Right lobe of liver (tissue), 4 donors: Measurements from ENCODE around the gene DUSP22.

Experiments
- CTCF ChIP-seq, 4 donors: fragments of 200-600 bp in 3 of 4; fragments of 450-650 bp in 1 of 4; IDR thresholded peaks; one replicate each; pipeline versions ENCODE4 v1.5.1 to v1.8.0; 2016 to 2022; ENCODE audit warnings: antibody characterized with exemption in 4 of 4, mild to moderate bottlenecking in 2 of 4
- POLR2A ChIP-seq: fragments of 450-650 bp; IDR thresholded peaks from one replicate; pipeline ENCODE4 v1.6.1; 2017; ENCODE audit warnings: antibody characterized with exemption, mild to moderate bottlenecking
- donor health status: DM: no; HTN: no; CAD: no.
- donor health status: DM: no; HTN: no; CAD: no.
- donor health status: DM: no; HTN: yes; CAD: no.

DNA sequence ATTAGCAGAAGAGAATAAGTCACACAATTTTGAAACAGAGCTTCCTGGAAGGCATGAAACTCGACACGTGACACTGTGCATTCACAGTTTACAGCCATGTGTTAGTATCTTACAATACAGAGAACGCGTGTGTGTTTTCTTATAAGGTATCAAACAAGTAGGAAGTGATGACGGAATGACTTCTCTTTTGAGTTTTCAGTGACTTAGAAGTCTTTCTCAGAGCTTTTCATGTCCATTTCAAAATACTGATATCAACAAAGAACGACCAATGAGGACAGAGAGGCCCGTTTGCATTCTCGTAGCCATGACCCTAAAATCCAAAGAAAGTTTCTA lies 36.6 kb upstream of the DUSP22 start:
- TF ChIP-seq POLR2A, result no peak
- TF ChIP-seq CTCF (IDR thresholded peaks at IDR 0.05), result no peak
